Measurements from ENCODE around the gene OPN1MW2.
"Not testable (repeated sequence)": the region's sequence is repeated elsewhere in the genome, so short reads cannot be mapped to it uniquely, and the experiment has no call there.

Gene OPN1MW2

DNA sequence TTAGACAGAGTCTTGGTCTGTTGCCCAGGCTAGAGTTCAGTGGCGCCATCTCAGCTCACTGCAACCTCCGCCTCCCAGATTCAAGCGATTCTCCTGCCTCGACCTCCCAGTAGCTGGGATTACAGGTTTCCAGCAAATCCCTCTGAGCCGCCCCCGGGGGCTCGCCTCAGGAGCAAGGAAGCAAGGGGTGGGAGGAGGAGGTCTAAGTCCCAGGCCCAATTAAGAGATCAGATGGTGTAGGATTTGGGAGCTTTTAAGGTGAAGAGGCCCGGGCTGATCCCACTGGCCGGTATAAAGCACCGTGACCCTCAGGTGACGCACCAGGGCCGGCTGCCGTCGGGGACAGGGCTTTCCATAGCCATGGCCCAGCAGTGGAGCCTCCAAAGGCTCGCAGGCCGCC, at the start of gene OPN1MW2:
Gene OPN1MW2, plus strand, starts transcription at position 301 of the 400 bp plus-strand sequence. Its CDS starts 60 bp downstream, at position 361.
- DNase-seq: not testable (repeated sequence)

DNA sequence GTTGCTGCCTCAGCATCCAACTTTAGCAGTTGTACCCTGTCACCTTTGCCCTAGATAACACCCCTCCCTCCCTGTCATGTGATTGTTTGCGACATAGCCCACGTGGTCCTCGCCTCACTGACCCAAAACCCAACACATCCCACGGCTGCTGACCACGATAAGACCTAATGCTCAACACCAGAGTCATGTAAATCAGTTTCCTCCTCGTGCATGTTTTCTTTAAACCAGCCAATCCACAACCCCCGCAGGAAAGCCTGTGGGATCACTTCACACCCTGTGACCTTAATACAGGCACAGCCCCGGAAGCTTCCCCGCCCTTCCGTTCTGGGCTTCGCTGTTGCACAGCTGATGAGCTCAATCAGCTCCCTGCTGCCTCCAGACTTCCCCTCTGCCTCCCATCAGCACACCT, 47.0 kb upstream of the OPN1MW2 start:
- DNase-seq: not testable (repeated sequence)

DNA sequence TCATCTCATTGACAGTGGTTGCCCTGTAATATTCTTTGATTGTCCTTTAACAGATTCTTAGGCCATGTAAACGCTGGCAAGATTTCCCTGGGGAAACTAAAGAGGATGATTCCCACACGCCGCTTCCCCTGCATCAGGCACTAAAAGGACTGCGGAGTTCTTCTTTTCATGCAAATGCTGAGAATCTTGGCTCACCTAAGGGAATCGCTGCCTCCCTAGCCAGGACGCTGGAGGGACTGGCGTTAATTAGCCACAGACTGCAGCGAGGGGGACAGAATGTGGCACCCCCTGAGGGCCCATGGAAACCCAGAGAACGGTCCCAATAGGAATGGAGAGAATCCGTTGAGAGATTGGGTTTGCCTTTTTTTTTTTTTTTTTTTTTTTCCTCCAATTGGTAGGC, 45.2 kb upstream of the OPN1MW2 start:
- DNase-seq: not testable (repeated sequence)

DNA sequence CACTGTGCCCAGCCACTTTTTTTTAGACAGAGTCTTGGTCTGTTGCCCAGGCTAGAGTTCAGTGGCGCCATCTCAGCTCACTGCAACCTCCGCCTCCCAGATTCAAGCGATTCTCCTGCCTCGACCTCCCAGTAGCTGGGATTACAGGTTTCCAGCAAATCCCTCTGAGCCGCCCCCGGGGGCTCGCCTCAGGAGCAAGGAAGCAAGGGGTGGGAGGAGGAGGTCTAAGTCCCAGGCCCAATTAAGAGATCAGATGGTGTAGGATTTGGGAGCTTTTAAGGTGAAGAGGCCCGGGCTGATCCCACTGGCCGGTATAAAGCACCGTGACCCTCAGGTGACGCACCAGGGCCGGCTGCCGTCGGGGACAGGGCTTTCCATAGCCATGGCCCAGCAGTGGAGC, 37.3 kb upstream of the OPN1MW2 start, which contains the start of gene OPN1MW:
Gene OPN1MW, plus strand, starts transcription at position 301 of the 400 bp plus-strand sequence. Its CDS starts 82 bp downstream, at position 383.
- not testable (repeated sequence) for DNase-seq

DNA sequence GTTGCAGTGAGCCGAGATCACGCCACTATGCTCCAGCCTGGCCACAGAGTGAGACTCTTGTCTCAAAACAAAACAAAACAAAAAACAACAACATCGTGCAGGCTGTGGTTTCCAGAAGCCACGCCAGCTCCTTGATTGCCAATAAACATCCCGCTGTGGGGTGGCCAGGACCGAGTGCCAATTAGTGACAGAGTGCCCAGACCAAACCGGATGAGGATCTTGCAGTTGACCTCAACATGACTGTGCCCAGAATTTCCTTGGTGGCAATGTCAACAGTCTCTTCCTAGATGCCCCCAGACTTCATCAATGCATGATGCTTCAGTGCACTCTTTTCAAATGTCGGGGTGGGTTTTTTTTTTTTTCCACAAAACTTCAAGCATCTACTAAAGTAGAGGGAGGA, 35.8 kb upstream of the OPN1MW2 start:
- DNase-seq: not testable (repeated sequence)

DNA sequence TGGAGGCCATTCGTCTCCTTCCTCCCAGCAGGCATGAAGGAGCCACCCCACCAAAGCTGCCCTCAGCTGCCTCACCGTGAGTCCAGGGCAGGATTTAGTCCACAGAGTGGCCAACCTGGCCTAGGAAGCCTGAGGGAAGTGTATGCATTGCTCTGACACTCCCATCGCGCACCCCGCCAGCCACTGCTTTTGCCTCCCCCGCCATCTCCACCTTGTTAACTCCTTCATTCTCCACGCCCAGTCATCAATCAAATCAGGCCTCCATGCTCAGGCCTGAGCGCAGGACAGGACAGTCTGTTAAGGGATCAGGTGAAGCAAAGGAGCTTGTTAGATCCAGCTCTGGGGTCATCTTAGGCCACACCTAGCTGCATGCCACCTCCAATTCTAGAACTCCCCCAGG, 26.7 kb upstream of the OPN1MW2 start:
- not testable (repeated sequence) for DNase-seq

DNA sequence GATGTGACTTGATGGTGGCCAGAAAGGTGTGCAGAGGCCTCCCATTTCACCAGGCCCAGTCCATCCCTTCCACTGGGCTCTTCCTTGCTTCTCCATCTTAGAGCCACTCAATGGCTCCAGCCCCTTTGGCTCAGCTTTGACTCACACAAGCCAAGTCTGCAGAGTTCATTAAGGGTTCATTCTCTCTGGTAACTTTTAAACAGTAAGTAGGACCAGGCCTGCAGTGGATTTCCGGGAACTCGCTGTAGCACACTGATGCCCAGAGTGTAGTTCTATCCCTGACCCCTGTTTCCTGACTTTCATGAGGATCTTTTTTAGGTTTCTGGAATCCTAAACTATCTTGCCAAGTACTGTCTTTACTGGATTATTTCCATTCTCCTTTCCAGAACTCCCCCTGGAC, 25.2 kb upstream of the OPN1MW2 start:
- DNase-seq: not testable (repeated sequence)

DNA sequence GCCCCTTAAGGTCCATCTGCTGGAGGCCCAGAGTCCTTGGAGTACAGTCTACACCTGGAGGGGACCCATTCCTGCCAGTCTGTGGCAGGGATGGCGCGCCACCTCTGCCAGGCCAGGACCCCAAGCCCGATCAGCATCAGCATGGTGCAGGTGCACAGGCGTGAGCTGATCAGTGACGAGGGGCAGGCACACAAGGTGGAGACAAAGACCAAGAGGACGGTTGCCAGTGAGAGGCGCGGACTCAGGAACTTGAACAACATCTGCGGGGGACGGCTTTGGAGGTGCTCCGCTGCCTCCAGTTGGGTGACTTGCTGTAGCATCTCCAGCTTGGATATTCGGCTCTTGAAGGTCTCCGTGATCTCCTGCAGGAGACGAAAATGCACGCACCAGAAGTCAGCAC, 23.1 kb upstream of the OPN1MW2 start:
- not testable (repeated sequence) for DNase-seq

DNA sequence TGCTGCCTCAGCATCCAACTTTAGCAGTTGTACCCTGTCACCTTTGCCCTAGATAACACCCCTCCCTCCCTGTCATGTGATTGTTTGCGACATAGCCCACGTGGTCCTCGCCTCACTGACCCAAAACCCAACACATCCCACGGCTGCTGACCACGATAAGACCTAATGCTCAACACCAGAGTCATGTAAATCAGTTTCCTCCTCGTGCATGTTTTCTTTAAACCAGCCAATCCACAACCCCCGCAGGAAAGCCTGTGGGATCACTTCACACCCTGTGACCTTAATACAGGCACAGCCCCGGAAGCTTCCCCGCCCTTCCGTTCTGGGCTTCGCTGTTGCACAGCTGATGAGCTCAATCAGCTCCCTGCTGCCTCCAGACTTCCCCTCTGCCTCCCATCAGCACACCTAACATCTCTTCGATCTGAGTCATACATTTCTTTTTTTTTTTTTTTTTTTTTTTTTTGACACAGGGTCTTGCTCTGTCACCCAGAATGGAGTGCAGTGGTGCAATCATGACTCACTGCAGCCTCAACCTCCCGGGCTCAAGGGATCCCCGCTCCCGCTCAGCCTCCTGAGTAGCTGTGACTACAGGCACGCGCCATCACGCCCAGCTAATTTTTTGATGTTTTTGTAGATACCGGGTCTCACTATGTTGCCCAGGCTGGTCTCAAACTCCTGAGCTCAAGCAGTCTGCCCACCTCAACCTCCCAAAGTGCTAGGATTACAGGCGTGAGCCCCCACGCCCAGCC, 9.7 kb upstream of the OPN1MW2 start:
- not testable (repeated sequence) for DNase-seq

DNA sequence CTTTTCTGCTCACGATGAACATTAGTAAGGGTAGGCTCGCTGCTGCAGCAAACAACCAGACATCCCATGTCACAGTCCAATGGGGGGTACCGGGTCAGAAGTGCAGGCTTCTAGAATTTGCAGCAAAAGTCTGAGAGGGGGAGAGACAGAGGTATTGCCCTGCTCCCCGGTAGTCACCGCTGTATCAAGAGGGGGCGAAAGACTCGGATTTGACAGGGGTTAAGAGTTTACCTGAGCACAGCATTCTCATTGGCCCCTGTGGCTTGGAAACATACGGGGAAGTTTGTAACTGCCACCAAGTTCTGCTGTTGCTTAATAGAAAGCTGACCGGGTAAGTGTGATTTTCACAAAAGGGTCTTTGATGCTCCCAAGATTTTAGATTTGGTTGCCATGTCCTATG, 8.5 kb upstream of the OPN1MW2 start:
- DNase-seq: not testable (repeated sequence)

DNA sequence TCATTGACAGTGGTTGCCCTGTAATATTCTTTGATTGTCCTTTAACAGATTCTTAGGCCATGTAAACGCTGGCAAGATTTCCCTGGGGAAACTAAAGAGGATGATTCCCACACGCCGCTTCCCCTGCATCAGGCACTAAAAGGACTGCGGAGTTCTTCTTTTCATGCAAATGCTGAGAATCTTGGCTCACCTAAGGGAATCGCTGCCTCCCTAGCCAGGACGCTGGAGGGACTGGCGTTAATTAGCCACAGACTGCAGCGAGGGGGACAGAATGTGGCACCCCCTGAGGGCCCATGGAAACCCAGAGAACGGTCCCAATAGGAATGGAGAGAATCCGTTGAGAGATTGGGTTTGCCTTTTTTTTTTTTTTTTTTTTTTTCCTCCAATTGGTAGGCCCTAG, 8.1 kb upstream of the OPN1MW2 start:
- DNase-seq: not testable (repeated sequence)

DNA sequence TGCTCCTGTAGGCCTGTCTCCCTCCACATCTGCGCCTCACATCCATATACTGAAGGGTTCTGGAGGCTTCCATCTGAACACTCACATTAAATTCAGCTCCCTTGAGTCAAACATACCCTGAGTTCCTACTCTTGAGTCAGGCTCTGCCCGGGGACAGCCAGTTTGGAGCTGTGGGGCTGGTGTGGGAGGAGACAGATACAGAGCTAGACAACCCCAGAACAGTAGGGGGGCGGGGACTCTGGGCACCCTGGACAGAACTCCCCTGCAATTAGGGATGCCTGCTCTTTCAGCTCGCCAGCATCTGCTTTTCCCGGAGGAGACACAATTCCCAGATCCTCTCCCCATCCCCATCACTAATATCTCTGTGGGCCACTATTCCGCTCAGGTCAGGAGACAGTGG, 5.7 kb downstream of the OPN1MW2 start:
- not testable (repeated sequence) for DNase-seq

DNA sequence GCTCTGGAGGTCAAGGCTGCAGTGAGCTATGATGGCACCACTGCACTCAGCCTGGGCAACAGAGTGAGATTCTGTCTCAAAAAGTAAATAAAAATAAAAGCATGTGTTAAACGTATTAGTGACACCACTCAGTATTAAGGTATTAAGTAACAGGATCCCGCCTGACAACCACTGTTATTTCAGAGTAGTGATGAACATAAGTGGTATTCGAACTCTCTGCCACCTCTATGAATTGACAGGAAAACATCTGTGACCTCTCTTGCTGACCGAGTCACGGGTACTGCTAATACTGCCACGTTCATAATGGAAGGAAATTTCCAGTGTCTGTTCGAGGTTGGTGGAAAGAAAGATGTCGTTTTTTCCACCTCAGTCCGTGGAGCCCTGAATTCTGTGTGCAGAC, 7.2 kb downstream of the OPN1MW2 start:
- DNase-seq: not testable (repeated sequence)

DNA sequence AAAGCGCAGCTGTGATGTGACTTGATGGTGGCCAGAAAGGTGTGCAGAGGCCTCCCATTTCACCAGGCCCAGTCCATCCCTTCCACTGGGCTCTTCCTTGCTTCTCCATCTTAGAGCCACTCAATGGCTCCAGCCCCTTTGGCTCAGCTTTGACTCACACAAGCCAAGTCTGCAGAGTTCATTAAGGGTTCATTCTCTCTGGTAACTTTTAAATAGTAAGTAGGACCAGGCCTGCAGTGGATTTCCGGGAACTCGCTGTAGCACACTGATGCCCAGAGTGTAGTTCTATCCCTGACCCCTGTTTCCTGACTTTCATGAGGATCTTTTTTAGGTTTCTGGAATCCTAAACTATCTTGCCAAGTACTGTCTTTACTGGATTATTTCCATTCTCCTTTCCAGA, 11.9 kb downstream of the OPN1MW2 start:
- not testable (repeated sequence) for DNase-seq

DNA sequence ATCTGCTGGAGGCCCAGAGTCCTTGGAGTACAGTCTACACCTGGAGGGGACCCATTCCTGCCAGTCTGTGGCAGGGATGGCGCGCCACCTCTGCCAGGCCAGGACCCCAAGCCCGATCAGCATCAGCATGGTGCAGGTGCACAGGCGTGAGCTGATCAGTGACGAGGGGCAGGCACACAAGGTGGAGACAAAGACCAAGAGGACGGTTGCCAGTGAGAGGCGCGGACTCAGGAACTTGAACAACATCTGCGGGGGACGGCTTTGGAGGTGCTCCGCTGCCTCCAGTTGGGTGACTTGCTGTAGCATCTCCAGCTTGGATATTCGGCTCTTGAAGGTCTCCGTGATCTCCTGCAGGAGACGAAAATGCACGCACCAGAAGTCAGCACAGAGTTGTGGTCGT, 14.1 kb downstream of the OPN1MW2 start:
- DNase-seq: not testable (repeated sequence)

DNA sequence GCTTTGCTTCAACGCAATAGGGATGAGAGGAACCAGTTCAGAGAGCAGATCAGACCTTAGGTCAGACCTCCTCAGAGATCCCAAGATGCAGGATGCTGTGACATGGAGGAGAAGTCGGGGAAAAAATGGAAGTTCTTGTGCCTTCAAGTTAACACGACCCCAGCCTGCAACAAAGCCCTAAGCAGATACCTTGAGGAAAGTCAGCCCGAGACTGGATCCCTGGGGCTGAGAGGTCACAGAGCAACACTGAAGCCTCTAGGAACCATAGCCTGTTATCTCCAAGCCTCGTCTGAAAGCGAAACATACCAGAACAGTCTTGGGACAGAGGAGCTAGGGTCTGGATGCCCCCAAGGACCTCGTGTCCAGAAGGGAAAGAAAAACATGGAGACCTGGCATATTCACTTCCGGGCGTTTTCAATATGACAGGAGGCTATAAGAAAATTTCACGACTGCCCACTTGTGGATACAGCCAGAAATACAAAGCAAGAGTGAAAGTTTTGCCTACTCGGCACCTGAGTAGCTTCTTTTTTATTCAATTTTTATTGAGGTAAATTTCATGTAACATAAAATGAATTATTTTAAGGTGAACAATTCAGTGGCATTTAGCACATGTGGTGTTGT, 19.5 kb downstream of the OPN1MW2 start:
- not testable (repeated sequence) for DNase-seq

DNA sequence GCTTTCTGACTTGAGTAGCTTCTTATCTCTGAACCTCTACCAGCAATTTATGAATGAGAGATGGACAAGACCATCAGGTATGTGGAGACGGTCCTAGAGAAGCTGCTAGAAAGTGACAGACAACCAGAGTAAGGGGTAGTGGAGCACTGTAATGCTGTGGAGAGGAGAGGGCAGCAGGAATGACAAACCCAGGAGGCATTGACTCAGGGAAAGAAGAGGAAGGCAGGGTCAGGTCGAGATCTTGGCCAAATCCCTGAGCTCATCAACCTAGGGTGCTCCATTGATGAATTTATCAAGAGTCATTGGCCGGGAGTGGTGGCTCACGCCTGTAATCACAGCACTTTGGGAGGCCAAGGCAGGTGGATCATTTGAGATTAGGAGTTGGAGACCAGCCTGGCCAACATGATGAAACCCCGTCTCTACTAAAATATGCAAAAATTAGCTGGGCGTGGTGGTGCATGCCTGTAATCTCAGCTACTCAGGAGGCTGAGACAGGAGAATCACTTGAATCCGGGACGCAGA, 20.5 kb downstream of the OPN1MW2 start:
- not testable (repeated sequence) for DNase-seq

DNA sequence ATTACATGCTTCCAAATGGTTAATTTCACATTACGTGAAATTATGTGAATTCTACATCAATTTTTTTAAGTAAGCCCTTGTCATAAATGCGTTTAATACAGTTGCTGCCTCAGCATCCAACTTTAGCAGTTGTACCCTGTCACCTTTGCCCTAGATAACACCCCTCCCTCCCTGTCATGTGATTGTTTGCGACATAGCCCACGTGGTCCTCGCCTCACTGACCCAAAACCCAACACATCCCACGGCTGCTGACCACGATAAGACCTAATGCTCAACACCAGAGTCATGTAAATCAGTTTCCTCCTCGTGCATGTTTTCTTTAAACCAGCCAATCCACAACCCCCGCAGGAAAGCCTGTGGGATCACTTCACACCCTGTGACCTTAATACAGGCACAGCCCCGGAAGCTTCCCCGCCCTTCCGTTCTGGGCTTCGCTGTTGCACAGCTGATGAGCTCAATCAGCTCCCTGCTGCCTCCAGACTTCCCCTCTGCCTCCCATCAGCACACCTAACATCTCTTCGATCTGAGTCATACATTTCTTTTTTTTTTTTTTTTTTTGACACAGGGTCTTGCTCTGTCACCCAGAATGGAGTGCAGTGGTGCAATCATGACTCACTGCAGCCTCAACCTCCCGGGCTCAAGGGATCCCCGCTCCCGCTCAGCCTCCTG, 28.0 kb downstream of the OPN1MW2 start:
- not testable (repeated sequence) for DNase-seq

DNA sequence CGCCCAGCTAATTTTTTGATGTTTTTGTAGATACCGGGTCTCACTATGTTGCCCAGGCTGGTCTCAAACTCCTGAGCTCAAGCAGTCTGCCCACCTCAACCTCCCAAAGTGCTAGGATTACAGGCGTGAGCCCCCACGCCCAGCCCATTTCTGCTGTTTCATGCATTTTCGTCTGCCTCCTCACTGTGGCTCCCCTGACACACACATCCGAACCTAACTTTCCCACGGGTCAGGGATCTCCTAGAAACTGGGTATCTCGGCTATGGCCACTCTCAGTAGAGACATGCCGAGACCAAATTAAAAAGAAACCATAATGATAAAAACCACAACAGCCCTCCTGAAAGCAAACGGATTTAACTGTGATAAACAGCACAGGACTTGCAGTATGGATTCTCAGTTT, 28.5 kb downstream of the OPN1MW2 start:
- DNase-seq: not testable (repeated sequence)

DNA sequence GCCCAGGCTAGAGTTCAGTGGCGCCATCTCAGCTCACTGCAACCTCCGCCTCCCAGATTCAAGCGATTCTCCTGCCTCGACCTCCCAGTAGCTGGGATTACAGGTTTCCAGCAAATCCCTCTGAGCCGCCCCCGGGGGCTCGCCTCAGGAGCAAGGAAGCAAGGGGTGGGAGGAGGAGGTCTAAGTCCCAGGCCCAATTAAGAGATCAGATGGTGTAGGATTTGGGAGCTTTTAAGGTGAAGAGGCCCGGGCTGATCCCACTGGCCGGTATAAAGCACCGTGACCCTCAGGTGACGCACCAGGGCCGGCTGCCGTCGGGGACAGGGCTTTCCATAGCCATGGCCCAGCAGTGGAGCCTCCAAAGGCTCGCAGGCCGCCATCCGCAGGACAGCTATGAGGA, 37.7 kb downstream of the OPN1MW2 start, which contains the start of gene OPN1MW3:
Gene OPN1MW3, plus strand, starts transcription at position 301 of the 400 bp plus-strand sequence. Its CDS starts 38 bp downstream, at position 339.
- not testable (repeated sequence) for DNase-seq

DNA sequence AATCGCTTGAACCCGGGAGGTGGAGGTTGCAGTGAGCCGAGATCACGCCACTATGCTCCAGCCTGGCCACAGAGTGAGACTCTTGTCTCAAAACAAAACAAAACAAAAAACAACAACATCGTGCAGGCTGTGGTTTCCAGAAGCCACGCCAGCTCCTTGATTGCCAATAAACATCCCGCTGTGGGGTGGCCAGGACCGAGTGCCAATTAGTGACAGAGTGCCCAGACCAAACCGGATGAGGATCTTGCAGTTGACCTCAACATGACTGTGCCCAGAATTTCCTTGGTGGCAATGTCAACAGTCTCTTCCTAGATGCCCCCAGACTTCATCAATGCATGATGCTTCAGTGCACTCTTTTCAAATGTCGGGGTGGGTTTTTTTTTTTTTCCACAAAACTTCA, 39.2 kb downstream of the OPN1MW2 start:
- DNase-seq: not testable (repeated sequence)

DNA sequence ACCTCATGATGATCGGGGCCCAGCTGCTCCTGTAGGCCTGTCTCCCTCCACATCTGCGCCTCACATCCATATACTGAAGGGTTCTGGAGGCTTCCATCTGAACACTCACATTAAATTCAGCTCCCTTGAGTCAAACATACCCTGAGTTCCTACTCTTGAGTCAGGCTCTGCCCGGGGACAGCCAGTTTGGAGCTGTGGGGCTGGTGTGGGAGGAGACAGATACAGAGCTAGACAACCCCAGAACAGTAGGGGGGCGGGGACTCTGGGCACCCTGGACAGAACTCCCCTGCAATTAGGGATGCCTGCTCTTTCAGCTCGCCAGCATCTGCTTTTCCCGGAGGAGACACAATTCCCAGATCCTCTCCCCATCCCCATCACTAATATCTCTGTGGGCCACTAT, 43.5 kb downstream of the OPN1MW2 start:
- not testable (repeated sequence) for DNase-seq

DNA sequence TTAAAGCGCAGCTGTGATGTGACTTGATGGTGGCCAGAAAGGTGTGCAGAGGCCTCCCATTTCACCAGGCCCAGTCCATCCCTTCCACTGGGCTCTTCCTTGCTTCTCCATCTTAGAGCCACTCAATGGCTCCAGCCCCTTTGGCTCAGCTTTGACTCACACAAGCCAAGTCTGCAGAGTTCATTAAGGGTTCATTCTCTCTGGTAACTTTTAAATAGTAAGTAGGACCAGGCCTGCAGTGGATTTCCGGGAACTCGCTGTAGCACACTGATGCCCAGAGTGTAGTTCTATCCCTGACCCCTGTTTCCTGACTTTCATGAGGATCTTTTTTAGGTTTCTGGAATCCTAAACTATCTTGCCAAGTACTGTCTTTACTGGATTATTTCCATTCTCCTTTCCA, 49.7 kb downstream of the OPN1MW2 start:
- not testable (repeated sequence) for DNase-seq

Measured in NCI-H510A treated with DMSO at 0.1 percent for 48 hours (cell line).